ENCODE data around the gene PHKB. TPM values are rescaled to one million over a fixed set of nuclear protein-coding genes. Genes with fewer than 3 reads are reported as not detected.
A peak's percentile ranks its signal among the peaks of the same experiment; 100 is the strongest.
"Not testable (repeated sequence)": the region's sequence is repeated elsewhere in the genome, so short reads cannot be mapped to it uniquely, and the experiment has no call there.

Gene PHKB
- polyA plus RNA-seq, 1 experiment = 78.7 TPM

DNA sequence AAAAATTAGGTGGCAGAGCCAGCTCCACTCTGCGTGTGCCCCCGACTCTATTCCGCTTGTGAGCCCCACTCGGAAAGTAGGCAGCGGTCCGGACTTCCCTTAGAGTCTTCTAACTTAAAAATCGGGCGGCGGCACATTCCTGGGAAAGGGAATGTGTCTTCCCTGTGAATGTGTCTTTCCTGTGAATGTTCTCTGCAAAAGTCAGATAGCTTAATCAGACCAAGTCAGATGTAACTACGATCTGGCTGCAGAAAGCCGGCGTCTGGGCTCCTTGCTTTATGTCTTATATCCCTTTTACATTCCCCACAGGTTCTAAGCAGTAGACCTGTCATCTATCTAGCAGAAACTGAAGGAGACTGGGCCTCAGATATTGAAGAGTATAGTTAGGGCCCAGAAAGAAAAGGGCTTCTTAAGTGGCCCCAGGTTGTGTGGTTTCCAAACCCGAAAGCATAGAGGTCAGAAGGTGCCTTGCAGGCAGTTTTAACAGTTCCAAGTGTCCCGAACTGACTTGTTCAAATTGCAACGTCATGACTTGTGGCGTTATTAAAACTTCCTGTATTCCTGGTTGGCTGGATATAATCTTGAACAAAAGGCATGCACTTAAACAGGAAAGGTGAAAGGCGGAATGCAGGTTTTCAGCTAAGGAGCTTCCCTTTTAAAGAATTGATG is 601 bp downstream of the PHKB start:
- H3K9me3 ChIP-seq (ENCODE audit: control insufficient read depth, insufficient read depth, low read length) = no peaks in the 10 kb centered on the region; the same call in 1 of the 2 replicates
- no peaks in the 10 kb centered on the region for H3K27me3 ChIP-seq (ENCODE audit: control insufficient read depth, insufficient read depth, low read length)
- TF ChIP-seq, protein P1, sequence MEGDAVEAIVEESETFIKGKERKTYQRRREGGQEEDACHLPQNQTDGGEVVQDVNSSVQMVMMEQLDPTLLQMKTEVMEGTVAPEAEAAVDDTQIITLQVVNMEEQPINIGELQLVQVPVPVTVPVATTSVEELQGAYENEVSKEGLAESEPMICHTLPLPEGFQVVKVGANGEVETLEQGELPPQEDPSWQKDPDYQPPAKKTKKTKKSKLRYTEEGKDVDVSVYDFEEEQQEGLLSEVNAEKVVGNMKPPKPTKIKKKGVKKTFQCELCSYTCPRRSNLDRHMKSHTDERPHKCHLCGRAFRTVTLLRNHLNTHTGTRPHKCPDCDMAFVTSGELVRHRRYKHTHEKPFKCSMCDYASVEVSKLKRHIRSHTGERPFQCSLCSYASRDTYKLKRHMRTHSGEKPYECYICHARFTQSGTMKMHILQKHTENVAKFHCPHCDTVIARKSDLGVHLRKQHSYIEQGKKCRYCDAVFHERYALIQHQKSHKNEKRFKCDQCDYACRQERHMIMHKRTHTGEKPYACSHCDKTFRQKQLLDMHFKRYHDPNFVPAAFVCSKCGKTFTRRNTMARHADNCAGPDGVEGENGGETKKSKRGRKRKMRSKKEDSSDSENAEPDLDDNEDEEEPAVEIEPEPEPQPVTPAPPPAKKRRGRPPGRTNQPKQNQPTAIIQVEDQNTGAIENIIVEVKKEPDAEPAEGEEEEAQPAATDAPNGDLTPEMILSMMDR (IDR thresholded peaks at IDR 0.05; ENCODE audit: low read depth, low read length) = no peak
- CTCF ChIA-PET = interaction anchor here (0.6 to 2.4 kb wide), 7 partner anchors 30 to 1168 kb away, joined by 3 to 11 read pairs (median 6); partner anchors contain the start of gene NETO2
- peak overlapping the region; percentile 96 for H3K4me3 ChIP-seq (ENCODE audit: low read depth, low read length)
- DNase-seq (ENCODE audit: low read depth, low spot score) = no peak
- POLR2A ChIA-PET = interaction anchor here (0.6 to 1.4 kb wide), 4 partner anchors 16 to 320 kb away, joined by 3 read pairs; partner anchors contain the start of gene NETO2
- H3K27ac ChIP-seq (ENCODE audit: low read depth, low read length) = peak overlapping the region; percentile 100

DNA sequence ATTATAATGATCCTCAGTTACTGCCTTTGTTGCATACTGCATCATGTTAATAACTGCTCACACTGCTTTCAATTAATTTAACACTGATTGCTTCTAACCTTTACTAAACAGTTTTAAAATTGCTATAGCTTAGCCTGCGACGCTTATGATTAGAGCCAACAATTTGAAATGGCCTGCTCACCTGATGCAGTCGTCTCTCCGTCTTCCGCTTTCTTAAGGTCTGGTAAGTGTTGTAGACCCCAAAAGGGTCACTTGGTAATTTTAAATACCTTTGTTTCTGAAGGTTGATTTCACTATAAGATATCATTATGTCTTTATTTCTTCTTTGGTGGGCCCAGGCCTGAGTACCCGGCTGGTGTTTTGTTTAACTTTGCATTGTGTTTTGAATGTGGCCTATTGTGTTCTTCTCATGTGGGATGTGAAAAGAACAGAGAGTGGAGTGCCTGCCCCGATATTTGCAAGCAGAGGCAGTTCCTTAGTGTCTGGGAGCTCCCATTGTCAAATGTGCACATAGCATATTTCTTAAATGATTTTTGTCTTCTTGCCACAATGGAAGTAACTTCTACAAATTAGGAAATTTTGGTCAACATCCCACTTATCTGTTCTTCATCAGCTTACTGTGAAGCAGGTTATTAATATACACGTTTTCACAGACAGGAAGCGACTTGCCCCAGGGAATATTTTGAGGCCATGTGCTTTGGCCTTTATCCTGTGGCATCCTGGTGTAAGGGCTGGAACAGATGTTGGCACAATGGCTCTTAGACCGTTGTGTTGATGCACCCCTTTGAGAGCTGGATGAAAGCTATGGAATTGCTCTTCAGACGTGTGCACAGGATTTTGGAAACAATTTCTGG is 2.9 kb downstream of the PHKB start:
- no peaks in the 10 kb centered on the region for H3K27me3 ChIP-seq (ENCODE audit: control insufficient read depth, insufficient read depth, low read length)
- no peak for DNase-seq (ENCODE audit: low read depth, low spot score)
- POLR2A ChIA-PET = interaction anchor here (0.9 kb wide), 1 partner anchor 11 kb away, joined by 5 read pairs; no protein-coding TSS in a partner anchor
- H3K9me3 ChIP-seq (ENCODE audit: control insufficient read depth, insufficient read depth, low read length) = no peaks in the 10 kb centered on the region; the same call in 1 of the 2 replicates
- TF ChIP-seq, protein P1 (IDR thresholded peaks at IDR 0.05; ENCODE audit: low read depth, low read length) = no peak
- H3K27ac ChIP-seq (ENCODE audit: low read depth, low read length) = no peak overlapping the region
- H3K4me3 ChIP-seq (ENCODE audit: low read depth, low read length) = no peak overlapping the region
- CTCF ChIA-PET = no interaction called here

DNA sequence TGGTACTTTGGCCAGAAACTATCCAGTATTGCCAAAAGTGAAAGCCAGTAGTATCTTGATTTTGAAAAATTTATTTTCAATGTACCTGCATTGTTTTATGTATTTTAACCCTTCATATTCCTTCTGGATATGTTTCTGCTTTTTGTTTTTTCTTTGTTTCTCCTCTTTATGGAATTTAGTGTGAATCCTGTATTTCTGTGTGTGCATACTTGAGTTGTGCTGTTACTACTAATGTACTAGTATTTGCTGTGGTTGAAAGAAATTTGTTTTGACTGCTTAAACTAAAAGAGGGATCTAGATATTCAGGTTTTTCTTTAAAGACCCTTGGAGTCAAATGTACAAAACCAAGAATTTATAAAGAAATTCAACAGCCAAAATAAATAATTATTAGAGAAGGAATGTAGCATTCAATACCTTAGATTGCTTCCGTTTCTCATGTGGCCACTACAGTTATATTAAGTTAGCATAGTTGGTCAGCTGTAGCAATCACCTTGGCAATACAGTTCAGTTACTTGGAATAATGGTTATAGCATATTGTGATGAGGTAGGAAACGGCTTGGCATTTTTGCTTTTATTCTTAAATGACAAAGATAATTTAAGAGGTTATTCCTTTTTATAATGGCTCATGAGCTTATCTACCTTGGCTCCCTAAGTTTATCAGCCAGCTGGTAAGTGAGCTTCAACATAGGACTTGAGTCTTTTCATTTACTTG is 4.9 kb downstream of the PHKB start:
- TF ChIP-seq, protein P1 (IDR thresholded peaks at IDR 0.05; ENCODE audit: low read depth, low read length) = no peak
- no peak overlapping the region for H3K27ac ChIP-seq (ENCODE audit: low read depth, low read length)
- no peaks in the 10 kb centered on the region for H3K9me3 ChIP-seq (ENCODE audit: control insufficient read depth, insufficient read depth, low read length)
- no peak overlapping the region for H3K4me3 ChIP-seq (ENCODE audit: low read depth, low read length)
- CTCF ChIA-PET = interaction anchor here (1.0 to 1.3 kb wide), 2 partner anchors 9 to 324 kb away, joined by 3 read pairs; no protein-coding TSS in a partner anchor
- POLR2A ChIA-PET = no interaction called here
- no peak for DNase-seq (ENCODE audit: low read depth, low spot score)
- H3K27me3 ChIP-seq (ENCODE audit: control insufficient read depth, insufficient read depth, low read length) = no peaks in the 10 kb centered on the region

DNA sequence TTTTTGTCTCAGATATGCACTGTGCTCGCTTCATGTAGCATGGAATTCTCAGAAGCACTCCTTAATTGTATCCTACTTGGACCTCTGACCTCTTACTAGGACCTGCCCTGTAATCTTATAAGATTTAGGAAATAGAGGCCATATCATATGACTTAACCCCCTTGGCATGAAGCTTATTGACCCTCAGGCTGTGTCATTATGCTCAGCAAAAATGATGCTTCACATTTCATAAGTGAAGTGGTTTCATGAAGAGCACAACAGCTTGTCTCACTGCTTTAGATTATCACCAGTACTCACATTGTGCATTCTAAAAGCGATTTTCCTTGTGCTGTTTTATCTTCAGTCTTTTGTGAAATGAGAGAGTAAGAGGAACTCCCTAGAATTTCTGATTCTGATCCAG is 6.4 kb downstream of the PHKB start:
- Histone ChIP-seq H3K9me3 (ENCODE audit: control insufficient read depth, insufficient read depth, low read length) (no peaks in the 10 kb centered on the region), H3K4me3 (ENCODE audit: low read depth, low read length) (no peak overlapping the region), H3K27me3 (ENCODE audit: control insufficient read depth, insufficient read depth, low read length) (no peaks in the 10 kb centered on the region), H3K27ac (ENCODE audit: low read depth, low read length) (no peak overlapping the region)
- CTCF ChIA-PET = interaction anchor here (1.3 kb wide), 1 partner anchor 326 kb away, joined by 3 read pairs; no protein-coding TSS in a partner anchor
- no peak for DNase-seq (ENCODE audit: low read depth, low spot score)
- TF ChIP-seq, protein P1 (IDR thresholded peaks at IDR 0.05; ENCODE audit: low read depth, low read length) = no peak
- POLR2A ChIA-PET = no interaction called here

DNA sequence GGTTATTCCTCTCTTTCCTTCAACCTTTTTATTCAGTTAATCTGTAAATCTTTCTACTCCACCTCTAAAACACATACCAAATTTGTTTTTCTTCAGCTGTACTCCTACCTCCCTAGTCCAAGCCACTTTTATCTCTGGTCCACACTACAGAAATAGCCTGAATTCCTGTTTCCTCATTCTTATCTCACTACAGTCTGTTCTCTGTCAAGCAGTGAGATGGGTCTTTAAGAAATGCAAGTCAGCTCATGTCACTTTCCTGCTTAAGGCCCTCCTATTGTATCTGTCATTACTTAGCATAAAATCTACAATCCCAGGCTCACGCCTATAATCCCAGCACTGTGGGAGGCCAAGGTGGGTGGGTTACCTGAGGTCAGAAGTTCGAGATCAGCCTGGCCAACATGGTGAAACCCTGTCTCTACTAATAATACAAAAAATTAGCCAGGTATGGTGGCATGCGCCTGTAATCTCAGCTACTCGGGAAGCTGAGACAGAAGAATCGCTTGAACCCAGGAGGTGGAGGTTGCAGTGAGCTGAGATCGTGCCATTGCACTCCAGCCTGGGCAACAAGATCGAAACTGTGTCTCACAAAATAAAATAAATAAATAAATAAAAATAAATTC is 7.0 kb downstream of the PHKB start:
- DNase-seq (ENCODE audit: low read depth, low spot score); H3K27ac ChIP-seq (ENCODE audit: low read depth, low read length); POLR2A ChIA-PET; H3K9me3 ChIP-seq (ENCODE audit: control insufficient read depth, insufficient read depth, low read length); CTCF ChIA-PET; H3K27me3 ChIP-seq (ENCODE audit: control insufficient read depth, insufficient read depth, low read length); H3K4me3 ChIP-seq (ENCODE audit: low read depth, low read length): not testable (repeated sequence)
